HS-5 (cell line): Measurements from ENCODE around the gene SCN8A.

Experiments used
- DNase-seq: peaks from one replicate; pipeline ENCODE4 v3.0.0-alpha.2; 2012; ENCODE audit warnings: low read depth

Gene SCN8A

GRCh38 chr12:51851413-51852124 is 260.5 kb downstream of the SCN8A start:
- no peak for DNase-seq

GRCh38 chr12:51852404-51853137 is 261.5 kb downstream of the SCN8A start:
- no peak for DNase-seq

GRCh38 chr12:51855586-51856428 is 264.8 kb downstream of the SCN8A start:
- no peak for DNase-seq

- DNase-seq, result no peak
Observed at GRCh38 chr12:51860986-51861385, 270.0 kb downstream of the SCN8A start.
